NCI-H524 treated with DMSO at 0.1 percent for 48 hours (cell line): ENCODE measurements around the gene CPLX3.

Experiments
- DNase-seq: peaks from one replicate; lab custom pipeline; 2025; lab: John Stamatoyannopoulos, UW

CPLX3 gene

GRCh38 chr15:74788042-74788682 is 38.3 kb upstream of the CPLX3 start:
- DNase-seq: no peak

GRCh38 chr15:74788683-74789151 is 37.7 kb upstream of the CPLX3 start:
- DNase-seq: no peak

- DNase-seq: no peak
Observed at GRCh38 chr15:74789171-74789631, 37.2 kb upstream of the CPLX3 start.

GRCh38 chr15:74789741-74790079 is 36.7 kb upstream of the CPLX3 start:
- no peak for DNase-seq

- DNase-seq: no peak
Observed at GRCh38 chr15:74790080-74790916, 36.1 kb upstream of the CPLX3 start.

GRCh38 chr15:74791007-74791406 is 35.4 kb upstream of the CPLX3 start:
- no peak for DNase-seq

GRCh38 chr15:74791667-74792066 is 34.8 kb upstream of the CPLX3 start:
- DNase-seq: no peak

GRCh38 chr15:74792227-74793016 is 34.0 kb upstream of the CPLX3 start:
- no peak for DNase-seq

GRCh38 chr15:74793135-74794028 is 33.0 kb upstream of the CPLX3 start:
- no peak for DNase-seq

- DNase-seq: no peak
Observed at GRCh38 chr15:74794248-74794969, 32.0 kb upstream of the CPLX3 start.

GRCh38 chr15:74794970-74795349 is 31.5 kb upstream of the CPLX3 start:
- no peak for DNase-seq

- no peak for DNase-seq
Observed at GRCh38 chr15:74795966-74796625, 30.3 kb upstream of the CPLX3 start.

- no peak for DNase-seq
Observed at GRCh38 chr15:74798388-74799254, 27.8 kb upstream of the CPLX3 start.

GRCh38 chr15:74799255-74799855 is 27.1 kb upstream of the CPLX3 start:
- no peak for DNase-seq

GRCh38 chr15:74799856-74800558 is 26.4 kb upstream of the CPLX3 start:
- DNase-seq: no peak

GRCh38 chr15:74800559-74801094 is 25.8 kb upstream of the CPLX3 start:
- no peak for DNase-seq

- no peak for DNase-seq
Observed at GRCh38 chr15:74801311-74801997, 25.0 kb upstream of the CPLX3 start.
